Nephron progenitor cell (in vitro differentiated cells): ENCODE results near the gene RAPGEF1.

ENCODE experiments used
- DNase-seq: peaks from one replicate; pipeline ENCODE4 v3.0.0; 2021
- H3K27ac Mint-ChIP-seq: 2 replicates; pipeline ENCODE4 v1.8.0; 2021; ENCODE audit warnings: mild to moderate bottlenecking, moderate library complexity, mixed read lengths
- H3K27me3 Mint-ChIP-seq: 2 replicates; pipeline ENCODE4 v1.8.0; 2021; ENCODE audit warnings: mild to moderate bottlenecking, low read depth, mixed read lengths; ENCODE audit not compliant: poor library complexity
- H3K36me3 Mint-ChIP-seq: 2 replicates; pipeline ENCODE4 v1.8.0; 2021; ENCODE audit warnings: low read depth, mixed read lengths
- H3K4me1 Mint-ChIP-seq: 2 replicates; pipeline ENCODE4 v1.8.0; 2021; ENCODE audit warnings: mixed read lengths
- H3K4me3 Mint-ChIP-seq: 2 replicates; pipeline ENCODE4 v1.8.0; 2021; ENCODE audit warnings: mild to moderate bottlenecking, moderate library complexity, mixed read lengths
- H3K9me3 Mint-ChIP-seq: 2 replicates; pipeline ENCODE4 v1.8.0; 2021; ENCODE audit warnings: mild to moderate bottlenecking, moderate library complexity, mixed read lengths
- CTCF ChIP-seq: fragments of 200-600 bp; sonication (generic); IDR thresholded peaks from 2 replicates; pipeline ENCODE4 v1.5.0; 2021; ENCODE audit warnings: antibody characterized with exemption

Gene RAPGEF1

DNA sequence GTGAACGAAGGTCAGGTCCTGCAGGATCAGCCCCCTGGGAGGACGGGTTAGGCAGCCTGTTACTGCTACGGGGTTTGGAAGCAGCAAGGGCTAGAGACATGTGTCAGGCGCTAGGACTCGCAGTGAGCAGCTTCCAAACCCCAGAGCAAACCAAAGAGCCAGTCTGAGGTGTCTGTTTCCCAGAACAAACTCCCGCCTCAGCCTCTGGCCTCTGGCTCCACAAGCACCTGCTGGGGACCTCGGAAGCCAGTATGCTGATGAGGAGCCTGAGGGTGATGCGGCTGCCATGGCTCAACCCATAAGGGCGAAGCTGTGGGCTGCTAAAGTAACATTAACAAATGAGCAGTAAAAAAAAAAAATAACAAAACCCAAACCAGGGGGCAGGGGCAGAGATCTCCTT lies 159.5 kb downstream of the RAPGEF1 start:
- Mint-ChIP-seq H3K4me1 (peaks cover 43% of the 10 kb centered on the region), H3K27ac (no peak overlapping the region), H3K9me3 (no peaks in the 10 kb centered on the region), H3K4me3 (no peak overlapping the region), H3K27me3 (peaks cover 2% of the 10 kb centered on the region), H3K36me3 (peaks cover 20% of the 10 kb centered on the region)
- no peak for DNase-seq
- no peak for TF ChIP-seq CTCF

GRCh38 chr9:131579789-131580211 lies 160.1 kb downstream of the RAPGEF1 start:
- H3K27me3 Mint-ChIP-seq, result peaks cover 2% of the 10 kb centered on the region
- no peak overlapping the region for H3K27ac Mint-ChIP-seq
- no peaks in the 10 kb centered on the region for H3K9me3 Mint-ChIP-seq
- H3K36me3 Mint-ChIP-seq, result peaks cover 18% of the 10 kb centered on the region
- no peak for DNase-seq
- no peak for TF ChIP-seq CTCF
- H3K4me3 Mint-ChIP-seq, result no peak overlapping the region
- peaks cover 43% of the 10 kb centered on the region for H3K4me1 Mint-ChIP-seq

- Mint-ChIP-seq H3K9me3 (no peaks in the 10 kb centered on the region), H3K4me3 (no peak overlapping the region), H3K27ac (peak overlapping the region; percentile 13), H3K27me3 (peaks cover 2% of the 10 kb centered on the region), H3K36me3 (peaks cover 18% of the 10 kb centered on the region), H3K4me1 (peaks cover 43% of the 10 kb centered on the region)
- no peak for DNase-seq
- no peak for TF ChIP-seq CTCF
These were observed 161.0 kb downstream of the RAPGEF1 start for GRCh38 chr9:131578731-131579504.

DNA sequence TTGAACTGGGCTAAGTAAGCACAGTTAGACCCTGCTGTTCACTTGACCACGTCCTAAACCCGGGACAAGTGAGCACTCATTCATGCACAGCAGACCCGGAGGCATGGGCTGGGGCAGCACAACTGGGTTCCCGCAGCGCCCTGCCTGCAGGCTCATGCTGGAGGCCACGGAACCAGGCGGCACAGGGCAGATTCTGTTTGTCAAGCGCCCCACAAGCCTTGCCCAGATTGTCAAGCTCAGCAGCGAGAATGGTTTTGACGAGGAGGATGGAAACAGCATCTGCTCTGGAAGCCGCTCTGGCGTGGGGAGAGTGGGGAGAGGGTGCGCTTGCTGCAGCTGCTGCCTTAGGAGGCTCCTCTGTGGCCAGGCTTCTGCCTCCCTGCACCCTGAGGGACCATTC lies 161.9 kb downstream of the RAPGEF1 start:
- H3K9me3 Mint-ChIP-seq, result no peaks in the 10 kb centered on the region
- peaks cover 34% of the 10 kb centered on the region for H3K4me1 Mint-ChIP-seq
- DNase-seq, result peak; percentile 35
- peaks cover 9% of the 10 kb centered on the region for H3K36me3 Mint-ChIP-seq
- peaks cover 2% of the 10 kb centered on the region for H3K27me3 Mint-ChIP-seq
- no peak for TF ChIP-seq CTCF
- H3K27ac Mint-ChIP-seq, result peak overlapping the region; percentile 83
- H3K4me3 Mint-ChIP-seq, result peak overlapping the region; percentile 23

DNA sequence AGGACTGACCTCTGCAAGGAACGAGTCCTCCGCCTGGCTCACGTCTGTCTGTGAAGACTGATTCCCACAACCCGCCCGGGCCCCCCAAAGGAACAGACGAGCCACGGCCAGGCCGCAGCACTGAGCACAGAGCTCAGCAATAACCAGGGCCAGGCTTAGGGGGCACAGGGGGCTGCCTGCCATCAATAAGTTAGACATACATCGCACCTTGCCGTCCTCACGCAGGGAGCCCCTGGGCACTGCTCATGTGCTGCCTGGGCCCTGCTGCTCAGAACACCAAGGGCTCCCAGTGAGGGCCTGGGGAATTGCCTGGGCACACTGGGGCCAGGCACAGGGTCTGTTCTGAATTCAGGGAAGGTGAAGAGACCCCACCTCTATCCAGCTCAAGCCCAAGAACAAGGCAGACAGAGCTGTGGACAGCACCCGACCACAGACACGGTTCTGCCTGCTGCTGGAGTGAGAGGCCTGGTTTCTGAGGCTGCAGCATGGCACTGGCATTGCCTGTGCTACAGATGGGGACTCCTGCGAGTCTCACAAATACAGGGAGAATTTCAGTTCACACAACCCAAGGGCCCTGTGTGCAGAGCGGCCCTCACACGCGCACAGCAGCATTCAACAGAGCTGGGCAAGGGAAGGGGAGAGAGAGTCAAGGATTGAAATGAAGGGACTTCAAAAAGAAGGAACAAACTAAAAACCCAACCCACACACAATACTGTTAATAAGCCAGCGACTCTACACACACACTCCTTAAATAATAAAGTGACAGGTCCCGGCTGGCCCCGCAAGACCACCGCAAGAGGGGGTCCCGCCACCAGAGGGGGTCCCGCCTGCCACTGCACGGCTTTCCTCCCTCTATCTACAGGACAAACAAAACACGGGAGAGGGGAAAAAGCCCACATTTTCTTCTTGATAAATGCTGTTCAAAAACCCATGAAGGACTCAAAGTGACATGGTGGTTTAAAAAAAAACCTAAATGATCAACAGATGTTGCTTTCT lies 162.6 kb downstream of the RAPGEF1 start:
- Mint-ChIP-seq H3K27ac (peak overlapping the region; percentile 75), H3K4me1 (peaks cover 33% of the 10 kb centered on the region)

More for the DNA sequence above, 162.6 kb downstream of the RAPGEF1 start:
- Mint-ChIP-seq H3K4me3 (no peak overlapping the region), H3K36me3 (peaks cover 16% of the 10 kb centered on the region), H3K9me3 (no peaks in the 10 kb centered on the region), H3K27me3 (peaks cover 2% of the 10 kb centered on the region)
- TF ChIP-seq CTCF, result peak; percentile 11
- no peak for DNase-seq
